K562 (cell line): ENCODE results near the gene CDC42EP3. TPM values are rescaled to one million over a fixed set of nuclear protein-coding genes. Genes with fewer than 3 reads are reported as not detected.

Experiments used
- ATAC-seq: fragments of 200-7000 bp; cut with Tn5 transposase; 3 replicates; pipeline ENCODE4 v1.9.1; 2020; ENCODE audit warnings: moderate library complexity
- BruUV-seq: library from RNA; stranded (reverse); fragments of 400-500 nt; replicated peaks from 2 replicates; lab custom pipeline; 2021; lab: Mats Ljungman, UMichigan
- CTCF ChIA-PET: fragments of 300-600 bp; formaldehyde crosslinking; extraction: SDS; loops from one replicate; lab custom pipeline; 2021; ENCODE audit warnings: low intra/inter-chr PET ratio; lab: Yijun Ruan, JAX
- POLR2A ChIA-PET: fragments of 300-600, 350-650 bp; sonication (Branson Sonifier 250); formaldehyde crosslinking; extraction: SDS; loops from one replicate; lab custom pipeline; 2021; ENCODE audit warnings: antibody characterized with exemption, inconsistent platforms; lab: Yijun Ruan, JAX
- DNase-seq, 4 experiments: peaks; one replicate each; pipeline versions ENCODE4 v3.0.0 to v3.0.0-alpha.2; 2011 to 2018; ENCODE audit warnings: low spot score in 3 of 4, mixed read lengths in 3 of 4; ENCODE audit errors: extremely low read depth in 1 of 4
- FAIRE-seq: peaks from 2 replicates; lab custom pipeline; 2011; peaks lifted over from hg19 to GRCh38; lab: Jason Lieb, UNC
- H2AFZ ChIP-seq: 2 replicates; pipeline ENCODE4 v1.6.0; 2011; ENCODE audit warnings: low read depth, low read length, control low read depth, inconsistent platforms
- H3K27ac ChIP-seq: fragments of 200-600 bp; 3 replicates; pipeline ENCODE4 v1.8.0; 2011; ENCODE audit warnings: low read depth, mild to moderate bottlenecking, control low read depth, inconsistent platforms, low read length, moderate library complexity, mixed read lengths; ENCODE audit errors: extremely low read depth
- H3K27me3 ChIP-seq, 2 experiments: fragments of 300-600 bp in 1 of 2; 2 replicates in 1 of 2; 3 replicates in 1 of 2; pipeline versions ENCODE4 v1.6.0 to v1.8.0; 2011; ENCODE audit warnings: inconsistent platforms in 2 of 2, low read length in 2 of 2, mild to moderate bottlenecking in 1 of 2, mixed read lengths in 1 of 2, moderate library complexity in 1 of 2; ENCODE audit not compliant: control insufficient read depth in 2 of 2, insufficient read depth in 2 of 2
- H3K36me3 ChIP-seq: fragments of 300-600 bp; 3 replicates; pipeline ENCODE4 v1.8.0; 2011; ENCODE audit warnings: mild to moderate bottlenecking, low read length, inconsistent platforms; ENCODE audit not compliant: control insufficient read depth, insufficient read depth
- H3K4me1 ChIP-seq, 2 experiments: fragments of 200-600 bp in 1 of 2; replicated peaks in 1 of 2; 2 replicates in 1 of 2; 3 replicates in 1 of 2; pipeline versions ENCODE4 v1.5.1 to v1.8.0; 2011; ENCODE audit warnings: inconsistent platforms in 2 of 2, low read length in 2 of 2, mild to moderate bottlenecking in 1 of 2, mixed read lengths in 1 of 2, moderate library complexity in 1 of 2; ENCODE audit not compliant: control insufficient read depth in 2 of 2, insufficient read depth in 2 of 2
- H3K4me2 ChIP-seq: 2 replicates; pipeline ENCODE4 v1.6.1; 2011; ENCODE audit warnings: low read length, control low read depth, inconsistent platforms, mixed read lengths; ENCODE audit not compliant: insufficient read depth
- H3K4me3 ChIP-seq: fragments of 200-600 bp; sonication (generic), shearing (Covaris generic); 2 replicates; pipeline ENCODE4 v1.5.1; 2016; ENCODE audit warnings: control low read depth, inconsistent platforms
- H3K79me2 ChIP-seq: fragments of 200-600 bp; 3 replicates; pipeline ENCODE4 v1.8.0; 2011; ENCODE audit warnings: low read length, inconsistent platforms; ENCODE audit not compliant: control insufficient read depth, insufficient read depth
- H3K9ac ChIP-seq, 2 experiments: 2 replicates each; pipeline versions ENCODE4 v1.6.0 to v1.6.1; 2011; ENCODE audit warnings: low read depth in 2 of 2, low read length in 2 of 2, control low read depth in 1 of 2, inconsistent platforms in 1 of 2, mild to moderate bottlenecking in 1 of 2, mixed read lengths in 1 of 2; ENCODE audit not compliant: insufficient read depth in 1 of 2
- H3K9me1 ChIP-seq: one replicate; pipeline ENCODE4 v1.6.0; 2011; ENCODE audit warnings: inconsistent platforms, mild to moderate bottlenecking, low read length, moderate library complexity; ENCODE audit not compliant: control insufficient read depth, insufficient read depth
- H3K9me3 ChIP-seq: replicated peaks from 2 replicates; pipeline ENCODE4 v1.5.1; 2011; ENCODE audit warnings: low read depth, low read length, inconsistent platforms; ENCODE audit not compliant: control insufficient read depth, insufficient read depth
- H4K20me1 ChIP-seq: replicated peaks from 2 replicates; pipeline ENCODE4 v1.6.1; 2011; ENCODE audit warnings: low read length, inconsistent platforms, mixed read lengths; ENCODE audit not compliant: control insufficient read depth, insufficient read depth
- FOSL1 ChIP-seq: fragments of 200-800 bp; sonication (Bioruptor generic); conservative IDR thresholded peaks from 2 replicates; pipeline ENCODE4 v1.6.1; 2016; ENCODE audit warnings: missing genetic modification characterization, missing compliant biosample characterization
- KAT8 ChIP-seq: fragments of 450-650 bp; IDR thresholded peaks from 2 replicates; pipeline ENCODE4 v1.6.1; 2016; ENCODE audit warnings: low read depth, mild to moderate bottlenecking
- KLF10 ChIP-seq: fragments of 250-450 bp; sonication (Bioruptor Pico); IDR thresholded peaks from 2 replicates; pipeline ENCODE4 v1.6.1; 2021; ENCODE audit warnings: matching md5 sums
- MAFG ChIP-seq: fragments of 450-650 bp; conservative IDR thresholded peaks from 2 replicates; pipeline ENCODE4 v1.6.1; 2016; ENCODE audit warnings: missing genetic modification characterization, missing compliant biosample characterization
- MEF2D ChIP-seq: conservative IDR thresholded peaks from 2 replicates; pipeline ENCODE4 v1.6.1; 2016; ENCODE audit warnings: low read depth, missing genetic modification characterization, missing compliant biosample characterization
- NCOA4 ChIP-seq: fragments of 450-650 bp; IDR thresholded peaks from 2 replicates; pipeline ENCODE4 v1.6.1; 2018; ENCODE audit warnings: mild to moderate bottlenecking; ENCODE audit not compliant: partially characterized antibody
- PCBP1 ChIP-seq: fragments of 200-400 bp; formaldehyde crosslinking; IDR thresholded peaks from 2 replicates; pipeline ENCODE4 v1.6.1; 2018; ENCODE audit warnings: mild to moderate bottlenecking, low read depth, low read length; ENCODE audit not compliant: poor library complexity, severe bottlenecking
- RBBP5 ChIP-seq: fragments of 200-600 bp; sonication (generic); IDR thresholded peaks from 2 replicates; pipeline ENCODE4 v1.6.1; 2012; ENCODE audit warnings: borderline replicate concordance, mild to moderate bottlenecking, low read length, control low read depth, inconsistent platforms; ENCODE audit not compliant: insufficient read depth, poor library complexity, severe bottlenecking
- ZNF3 ChIP-seq: fragments of 250-450 bp; sonication (Bioruptor Pico); IDR thresholded peaks from 2 replicates; pipeline ENCODE4 v1.5.0; 2021; ENCODE audit warnings: mild to moderate bottlenecking, moderate library complexity
- WGBS: fragments of 100-300 bp; shearing (Covaris generic); methylation state at CpG from one replicate; pipeline ENCODE4 v1.1.6; 2016; ENCODE audit warnings: low coverage, mixed read lengths; ENCODE audit not compliant: insufficient coverage; ENCODE audit errors: missing lambda C conversion rate; 5-methylcytosine and 5-hydroxymethylcytosine counted together
- in situ Hi-C: fragments of 300-500 bp; cut with MboI; formaldehyde crosslinking; loops from 4 replicates; pipeline ENCODE4 v1.15.0; 2018; ENCODE audit warnings: inconsistent platforms, mixed read lengths
- intact Hi-C: fragments of 100-400 bp; cut with micrococcal nuclease; formaldehyde crosslinking; loops from 2 replicates; pipeline ENCODE4 v1.14.2; 2022
- polyA plus RNA-seq, 8 experiments: library from polyadenylated mRNA; depleted of rRNA in 4 of 8; stranded (reverse) in 5 of 8; unstranded in 3 of 8; fragments of >200 nt; fragmentation: Nextera tagmentation in 2 of 8; fragmentation: Illumina TruSeq in 1 of 8; extraction: Ambion mirVana in 2 of 8; extraction: Trizol in 1 of 8; gene quantifications; 2 replicates each; pipeline versions ENCODE4 v1.2.1 to v1.2.3, GENCODE V29; 2011 to 2014; ENCODE audit warnings: inconsistent platforms in 1 of 8, missing spikeins in 1 of 8
- total RNA-seq, 7 experiments: library from RNA; depleted of rRNA in 6 of 7; stranded (reverse); fragments of >200 nt in 6 of 7; fragmentation: Illumina TruSeq in 2 of 7; extraction: Trizol in 2 of 7; gene quantifications; 2 replicates each; pipeline versions ENCODE4 v1.2.1 to v1.2.3, GENCODE V29; 2011 to 2021; ENCODE audit warnings: low replicate concordance in 1 of 7

Gene CDC42EP3
- total and polyA plus RNA-seq, 9 of the 15 experiments (the other 6 are each of a cell fraction or from before 2014, with no cell fraction given) = 0.72 to 6.4 (median 2.0) TPM

DNA sequence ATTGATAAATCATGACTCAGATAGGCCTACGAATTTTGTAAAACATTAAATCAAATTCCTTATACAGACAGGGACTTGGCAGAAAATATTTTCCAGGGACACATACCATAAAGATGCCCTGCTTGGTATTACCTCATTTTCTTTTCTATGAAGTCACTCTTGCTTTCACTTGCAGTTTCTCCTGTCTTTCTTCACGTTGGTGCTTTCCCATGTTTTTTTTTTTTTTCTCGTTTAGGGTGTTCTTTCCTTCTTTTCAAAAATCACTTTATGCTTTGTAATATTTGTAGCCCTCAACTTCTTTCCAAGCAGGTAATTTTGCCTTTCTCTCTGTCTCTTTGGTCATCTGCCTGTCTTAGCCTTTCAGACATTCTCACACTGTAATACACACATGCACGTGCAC, 40.7 kb downstream of the CDC42EP3 start (continued):
- TF ChIP-seq NCOA4 (no peak), PCBP1 (no peak)
- TF ChIP-seq, all 486 proteins: peak for 0

DNA sequence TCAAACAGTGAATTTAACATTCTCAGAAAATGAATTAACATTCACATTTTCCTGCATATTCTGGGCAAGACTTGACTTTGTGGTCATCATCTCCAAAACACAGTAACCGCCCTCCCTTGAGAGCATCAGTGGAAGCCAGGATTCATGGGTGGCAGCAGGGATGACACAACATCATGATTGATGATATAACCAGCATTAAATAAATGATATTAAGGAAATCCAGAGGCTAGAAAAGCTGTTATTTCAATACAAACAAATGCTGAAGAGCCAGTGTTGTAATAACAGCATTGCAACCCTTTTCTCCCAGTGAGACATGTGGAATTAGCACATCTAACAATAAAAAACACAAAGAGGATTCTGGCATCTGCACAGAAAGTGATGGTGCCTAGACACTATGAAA, 41.1 kb downstream of the CDC42EP3 start:
- DNase-seq (no peak), FAIRE-seq (no peak), ATAC-seq (no peak)
- H3K4me3 ChIP-seq = no peak overlapping the region
- H3K27me3 ChIP-seq = no peaks in the 10 kb centered on the region
- no peaks in the 10 kb centered on the region for H4K20me1 ChIP-seq
- no peak overlapping the region for H3K9ac ChIP-seq
- WGBS = 47% methylated on average over 1 of the region's 1 CpG
- H3K36me3 ChIP-seq = no peaks in the 10 kb centered on the region
- ChIA-PET POLR2A (no interaction called here), CTCF (no interaction called here)
- no peak overlapping the region for H3K4me2 ChIP-seq
- H3K9me3 ChIP-seq = no peaks in the 10 kb centered on the region
- no peaks in the 10 kb centered on the region for H3K4me1 ChIP-seq
- no peaks in the 10 kb centered on the region for H3K79me2 ChIP-seq
- H3K27ac ChIP-seq = no peak overlapping the region
- no TSS peak for BruUV-seq
- TF ChIP-seq ZNF3 (CRISPR knock-in tag) (no peak), KAT8 (no peak)
- intact Hi-C loops = no loop called here
- in situ Hi-C loops = no loop called here
- no peak overlapping the region for H2AFZ ChIP-seq
- no peaks in the 10 kb centered on the region for H3K9me1 ChIP-seq

- ATAC-seq (no peak), DNase-seq (no peak), FAIRE-seq (peak; percentile 19)
- WGBS = 68% methylated on average over 3 of the region's 3 CpGs
- ChIA-PET POLR2A (interaction anchor here (0.6 kb wide), 1 partner anchor 39 kb away, joined by 3 read pairs; no protein-coding TSS in a partner anchor), CTCF (no interaction called here)
- Histone ChIP-seq H4K20me1 (no peaks in the 10 kb centered on the region), H3K4me1 (no peaks in the 10 kb centered on the region), H3K27me3 (no peaks in the 10 kb centered on the region), H3K9me1 (no peaks in the 10 kb centered on the region), H2AFZ (no peak overlapping the region), H3K9me3 (no peaks in the 10 kb centered on the region), H3K4me3 (no peak overlapping the region), H3K79me2 (no peaks in the 10 kb centered on the region), H3K4me2 (no peak overlapping the region), H3K9ac (no peak overlapping the region), H3K27ac (no peak overlapping the region), H3K36me3 (no peaks in the 10 kb centered on the region)
- in situ Hi-C loops = no loop called here
- peak; percentile 67 for TF ChIP-seq FOSL1
- no peak for TF ChIP-seq RBBP5
- TF ChIP-seq MAFG (tag) = no peak
- TF ChIP-seq MEF2D (tag) = peak; percentile 65
- no peak for TF ChIP-seq KLF10 (CRISPR knock-in tag)
- intact Hi-C loops = no loop called here
- BruUV-seq = no TSS peak
Observed at GRCh38 chr2:37629529-37629928, 41.9 kb downstream of the CDC42EP3 start.
